Effector CD8-positive, alpha-beta T cell (primary cell): ENCODE data around the gene IMPG1.

Experiments used
- DNase-seq: peaks from one replicate; lab custom pipeline; 2025; lab: John Stamatoyannopoulos, UW
- total RNA-seq, 4 experiments: gene quantifications; one replicate each; lab custom pipeline; 2026; lab: John Stamatoyannopoulos, UW

IMPG1 gene
- 0 reads per million in 4 experiments for total RNA-seq

- DNase-seq = no peak
Measured at GRCh38 chr6:76072562-76072961, at the start of gene IMPG1. Gene IMPG1, minus strand, starts transcription at chr6:76072662. Its CDS starts 174 bp downstream, at chr6:76072488.

- no peak for DNase-seq
Measured at GRCh38 chr6:76120302-76120701, 47.8 kb upstream of the IMPG1 start.

- DNase-seq = no peak
Measured at GRCh38 chr6:76073281-76073680, 819 bp upstream of the IMPG1 start.

GRCh38 chr6:76057469-76057868 is 15.0 kb downstream of the IMPG1 start:
- DNase-seq = no peak

- no peak for DNase-seq
Measured at GRCh38 chr6:76052314-76052713, 20.1 kb downstream of the IMPG1 start.

GRCh38 chr6:76043690-76044089 is 28.8 kb downstream of the IMPG1 start:
- no peak for DNase-seq

GRCh38 chr6:76035713-76036112 is 36.7 kb downstream of the IMPG1 start:
- DNase-seq = no peak

- DNase-seq = no peak
Measured at GRCh38 chr6:76026101-76026500, 46.4 kb downstream of the IMPG1 start.

GRCh38 chr6:76014626-76015530 is 57.6 kb downstream of the IMPG1 start:
- no peak for DNase-seq

GRCh38 chr6:76004202-76004601 is 68.3 kb downstream of the IMPG1 start:
- DNase-seq = no peak

GRCh38 chr6:76003686-76004085 is 68.8 kb downstream of the IMPG1 start:
- no peak for DNase-seq

GRCh38 chr6:76003113-76003512 is 69.3 kb downstream of the IMPG1 start:
- no peak for DNase-seq

GRCh38 chr6:76000629-76001028 is 71.8 kb downstream of the IMPG1 start:
- no peak for DNase-seq

GRCh38 chr6:75997696-75998095 is 74.8 kb downstream of the IMPG1 start:
- no peak for DNase-seq

GRCh38 chr6:75993236-75994162 is 79.0 kb downstream of the IMPG1 start:
- DNase-seq = no peak

GRCh38 chr6:75991941-75992340 is 80.5 kb downstream of the IMPG1 start:
- no peak for DNase-seq

- no peak for DNase-seq
Measured at GRCh38 chr6:75986935-75987334, 85.5 kb downstream of the IMPG1 start.

- no peak for DNase-seq
Measured at GRCh38 chr6:75975904-75976303, 96.6 kb downstream of the IMPG1 start.

- DNase-seq = no peak
Measured at GRCh38 chr6:75970093-75970492, 102.4 kb downstream of the IMPG1 start.

- DNase-seq = no peak
Measured at GRCh38 chr6:75968143-75968542, 104.3 kb downstream of the IMPG1 start.

- DNase-seq = no peak
Measured at GRCh38 chr6:75963569-75963968, 108.9 kb downstream of the IMPG1 start.

- DNase-seq = no peak
Measured at GRCh38 chr6:75952128-75952527, 120.3 kb downstream of the IMPG1 start.

- DNase-seq = no peak
Measured at GRCh38 chr6:75947935-75948334, 124.5 kb downstream of the IMPG1 start.
